Lower leg skin (tissue), 4 donors: ENCODE measurements around the gene ABHD2. TPM values are rescaled to one million over a fixed set of nuclear protein-coding genes. Genes with fewer than 3 reads are reported as not detected.
A peak's percentile ranks its signal among the peaks of the same experiment; 100 is the strongest.

Experiments used
- DNase-seq, 2 donors: peaks; one replicate each; pipeline ENCODE4 v3.0.0-alpha.2; 2019; ENCODE audit warnings: low spot score in 2 of 2
- H3K4me3 ChIP-seq: fragments of 200-600 bp; sonication (generic); 2 replicates; pipeline ENCODE4 v1.5.1; 2017; ENCODE audit warnings: mild to moderate bottlenecking, low read depth; ENCODE audit not compliant: poor library complexity, severe bottlenecking
- POLR2A ChIP-seq, 2 donors: fragments of 450-650 bp; IDR thresholded peaks; one replicate each; pipeline ENCODE4 v1.6.1; 2016 to 2017; ENCODE audit warnings: antibody characterized with exemption in 2 of 2, mild to moderate bottlenecking in 1 of 2, moderate library complexity in 1 of 2
- WGBS, 2 donors: methylation state at CpG; one replicate each; pipeline ENCODE4 v1.1.5; 2018; 5-methylcytosine and 5-hydroxymethylcytosine counted together
- intact Hi-C: fragments of 100-400 bp; cut with DNase I; formaldehyde crosslinking; loops from one replicate; pipeline ENCODE4 v1.15.0; 2023; ENCODE audit warnings: low total_unique reads
- total RNA-seq, 4 donors: library from RNA; depleted of rRNA; stranded (reverse); fragments of >200 nt; gene quantifications; one replicate each; pipeline ENCODE4 v1.1.0, GENCODE V29; 2016
- TF ChIP-seq, protein P1 (sequence below), 3 donors: fragments of 450-650 bp; IDR thresholded peaks; one replicate each; pipeline ENCODE4 v1.5.1; 2016; ENCODE audit warnings: antibody characterized with exemption in 3 of 3, mild to moderate bottlenecking in 3 of 3, moderate library complexity in 2 of 3

Gene ABHD2
- total RNA-seq, 4 donors from 2014 or later: 21.5 to 57.3 (median 38.5) TPM

DNA sequence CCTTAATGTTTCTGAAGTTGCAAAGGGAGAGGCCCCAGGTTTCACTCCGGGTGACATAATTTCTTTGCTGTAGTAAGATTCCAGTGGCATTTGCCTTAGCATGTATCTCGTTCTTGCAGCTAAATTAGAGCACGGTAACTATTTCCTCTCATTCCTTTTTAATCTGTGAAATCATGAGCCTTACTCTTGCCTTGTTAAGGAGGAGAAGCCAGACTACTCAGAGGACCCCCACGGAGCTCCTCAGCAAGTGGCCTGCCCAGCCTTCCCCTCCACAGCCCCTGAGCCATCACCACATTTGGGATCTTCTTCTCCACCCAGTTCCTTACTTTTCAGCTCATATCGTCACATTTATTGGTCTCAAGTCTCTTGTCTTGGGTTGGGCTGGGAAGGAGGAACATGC is 54.2 kb downstream of the ABHD2 start:
- TF ChIP-seq, protein P1, sequence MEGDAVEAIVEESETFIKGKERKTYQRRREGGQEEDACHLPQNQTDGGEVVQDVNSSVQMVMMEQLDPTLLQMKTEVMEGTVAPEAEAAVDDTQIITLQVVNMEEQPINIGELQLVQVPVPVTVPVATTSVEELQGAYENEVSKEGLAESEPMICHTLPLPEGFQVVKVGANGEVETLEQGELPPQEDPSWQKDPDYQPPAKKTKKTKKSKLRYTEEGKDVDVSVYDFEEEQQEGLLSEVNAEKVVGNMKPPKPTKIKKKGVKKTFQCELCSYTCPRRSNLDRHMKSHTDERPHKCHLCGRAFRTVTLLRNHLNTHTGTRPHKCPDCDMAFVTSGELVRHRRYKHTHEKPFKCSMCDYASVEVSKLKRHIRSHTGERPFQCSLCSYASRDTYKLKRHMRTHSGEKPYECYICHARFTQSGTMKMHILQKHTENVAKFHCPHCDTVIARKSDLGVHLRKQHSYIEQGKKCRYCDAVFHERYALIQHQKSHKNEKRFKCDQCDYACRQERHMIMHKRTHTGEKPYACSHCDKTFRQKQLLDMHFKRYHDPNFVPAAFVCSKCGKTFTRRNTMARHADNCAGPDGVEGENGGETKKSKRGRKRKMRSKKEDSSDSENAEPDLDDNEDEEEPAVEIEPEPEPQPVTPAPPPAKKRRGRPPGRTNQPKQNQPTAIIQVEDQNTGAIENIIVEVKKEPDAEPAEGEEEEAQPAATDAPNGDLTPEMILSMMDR (IDR thresholded peaks at IDR 0.05): no peak
- no peak for TF ChIP-seq POLR2A (IDR thresholded peaks at IDR 0.05)

DNA sequence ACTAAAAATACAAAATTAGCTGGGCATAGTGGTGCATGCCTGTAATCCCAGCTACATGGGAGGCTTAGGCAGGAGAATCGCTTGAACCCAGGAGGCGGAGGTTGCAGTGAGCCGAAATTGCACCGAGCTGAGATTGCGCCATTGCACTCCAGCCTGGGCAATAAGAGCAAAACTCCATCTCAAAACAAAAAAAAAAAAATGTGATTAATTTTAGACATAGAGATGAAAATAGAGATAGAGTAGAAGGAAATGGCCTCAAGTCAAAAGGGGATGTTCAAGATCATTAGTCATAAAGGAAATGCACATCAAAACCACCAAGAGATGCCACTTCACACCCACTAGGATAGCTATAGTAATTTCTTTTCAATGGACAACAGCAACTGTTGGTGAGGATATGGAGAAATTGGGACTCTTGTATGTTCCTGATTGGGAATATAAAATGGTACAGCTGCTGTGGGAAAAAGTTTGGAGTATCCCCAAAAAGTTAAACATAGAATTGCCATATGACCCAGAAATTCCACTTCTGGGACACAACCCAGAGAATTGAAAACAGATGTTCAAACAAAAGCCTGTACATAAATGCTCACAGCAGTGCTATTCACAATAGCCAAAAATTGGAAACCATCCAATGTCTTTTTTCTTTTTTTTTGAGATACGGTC is 55.4 kb downstream of the ABHD2 start:
- 23 to 29% methylated on average over 6 of the region's 6 CpGs for WGBS, 2 donors
- peak in 1 of 2 donors; percentile 67 for DNase-seq
- TF ChIP-seq, protein P1 (IDR thresholded peaks at IDR 0.05): no peak
- no peak for TF ChIP-seq POLR2A (IDR thresholded peaks at IDR 0.05)
- intact Hi-C loops: no loop called here
- H3K4me3 ChIP-seq: no peak overlapping the region

More for the DNA sequence above, 54.2 kb downstream of the ABHD2 start:
- no peak overlapping the region for H3K4me3 ChIP-seq
- 75% methylated on average over 5 of the region's 5 CpGs for WGBS, 2 donors
- intact Hi-C loops: no loop called here
- peak in 1 of 2 donors; percentile 23 for DNase-seq

DNA sequence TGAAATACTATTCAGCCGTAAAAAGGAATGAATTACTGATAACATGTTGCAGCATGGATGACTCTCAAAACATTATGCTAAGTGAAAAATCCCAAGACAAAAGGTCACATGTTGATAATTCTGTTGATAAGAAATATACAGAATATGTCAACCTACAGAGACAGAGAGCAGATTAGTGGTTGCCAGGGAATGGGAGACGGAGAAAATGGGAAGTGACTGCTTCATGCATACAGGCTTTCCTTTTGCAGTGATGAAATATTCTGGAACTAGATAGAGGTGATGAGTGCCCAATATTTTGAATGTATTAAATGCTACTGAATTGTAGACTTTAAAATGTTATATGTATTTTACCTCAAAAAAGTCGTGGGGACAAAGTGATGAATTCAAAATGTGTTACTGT is 56.2 kb downstream of the ABHD2 start:
- DNase-seq: no peak
- no peak overlapping the region for H3K4me3 ChIP-seq
- intact Hi-C loops: no loop called here
- TF ChIP-seq POLR2A (IDR thresholded peaks at IDR 0.05): no peak
- TF ChIP-seq, protein P1 (IDR thresholded peaks at IDR 0.05): no peak
- WGBS, 2 donors: 87% methylated on average over 3 of the region's 3 CpGs

DNA sequence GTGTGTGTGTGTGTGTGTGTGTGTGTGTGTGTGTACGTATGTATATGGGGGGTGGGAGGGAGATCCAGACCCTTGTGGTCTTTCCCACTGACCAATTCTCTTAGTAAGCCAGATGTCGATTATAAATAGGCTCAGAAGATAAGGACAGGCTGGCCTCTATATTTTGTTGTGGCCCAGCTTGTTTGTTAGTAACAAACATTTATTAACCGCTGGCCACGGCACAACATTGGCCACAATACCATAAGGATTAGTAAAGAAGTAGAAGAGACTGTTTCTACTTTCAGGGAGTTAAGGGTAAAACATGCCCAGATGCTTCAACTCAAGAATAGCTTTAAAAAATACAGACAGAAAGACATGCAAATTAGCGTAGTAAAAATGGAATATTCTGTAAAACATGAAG is 58.1 kb downstream of the ABHD2 start:
- 71 to 73% methylated on average over 5 of the region's 5 CpGs for WGBS, 2 donors
- no peak overlapping the region for H3K4me3 ChIP-seq
- DNase-seq: no peak
- TF ChIP-seq POLR2A (IDR thresholded peaks at IDR 0.05): no peak
- TF ChIP-seq, protein P1 (IDR thresholded peaks at IDR 0.05): no peak
- intact Hi-C loops: no loop called here

DNA sequence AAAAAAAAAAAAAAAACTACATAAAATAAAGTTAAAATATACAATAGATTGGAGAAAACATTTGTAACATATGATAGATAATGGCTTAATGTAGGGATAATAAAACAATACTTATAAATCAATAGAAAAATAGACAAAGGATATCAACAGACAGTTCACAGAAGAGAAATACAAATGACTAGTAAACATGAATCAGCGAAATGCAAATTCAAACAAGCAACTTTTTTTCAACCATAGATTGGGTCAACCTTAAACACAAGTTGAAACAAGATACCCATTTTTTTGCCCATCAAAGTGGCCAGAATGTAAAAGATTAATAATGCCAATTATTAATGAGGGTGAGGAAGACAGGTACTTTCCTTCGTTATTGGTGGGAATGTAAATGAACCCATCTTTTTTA is 59.9 kb downstream of the ABHD2 start:
- TF ChIP-seq, protein P1 (IDR thresholded peaks at IDR 0.05): no peak
- TF ChIP-seq POLR2A (IDR thresholded peaks at IDR 0.05): no peak
- WGBS, 2 donors: 74% methylated on average over 2 of the region's 2 CpGs
- no peak overlapping the region for H3K4me3 ChIP-seq
- no peak for DNase-seq
- intact Hi-C loops: no loop called here
